ENCODE results near the gene DNAJB14. TPM values are rescaled to one million over a fixed set of nuclear protein-coding genes. Genes with fewer than 3 reads are reported as not detected.

DNAJB14 gene
- total and polyA plus RNA-seq, 2 of the 13 experiments (the other 11 are each of a cell fraction or from before 2014, with no cell fraction given), result 9.1 to 38.1 TPM

DNA sequence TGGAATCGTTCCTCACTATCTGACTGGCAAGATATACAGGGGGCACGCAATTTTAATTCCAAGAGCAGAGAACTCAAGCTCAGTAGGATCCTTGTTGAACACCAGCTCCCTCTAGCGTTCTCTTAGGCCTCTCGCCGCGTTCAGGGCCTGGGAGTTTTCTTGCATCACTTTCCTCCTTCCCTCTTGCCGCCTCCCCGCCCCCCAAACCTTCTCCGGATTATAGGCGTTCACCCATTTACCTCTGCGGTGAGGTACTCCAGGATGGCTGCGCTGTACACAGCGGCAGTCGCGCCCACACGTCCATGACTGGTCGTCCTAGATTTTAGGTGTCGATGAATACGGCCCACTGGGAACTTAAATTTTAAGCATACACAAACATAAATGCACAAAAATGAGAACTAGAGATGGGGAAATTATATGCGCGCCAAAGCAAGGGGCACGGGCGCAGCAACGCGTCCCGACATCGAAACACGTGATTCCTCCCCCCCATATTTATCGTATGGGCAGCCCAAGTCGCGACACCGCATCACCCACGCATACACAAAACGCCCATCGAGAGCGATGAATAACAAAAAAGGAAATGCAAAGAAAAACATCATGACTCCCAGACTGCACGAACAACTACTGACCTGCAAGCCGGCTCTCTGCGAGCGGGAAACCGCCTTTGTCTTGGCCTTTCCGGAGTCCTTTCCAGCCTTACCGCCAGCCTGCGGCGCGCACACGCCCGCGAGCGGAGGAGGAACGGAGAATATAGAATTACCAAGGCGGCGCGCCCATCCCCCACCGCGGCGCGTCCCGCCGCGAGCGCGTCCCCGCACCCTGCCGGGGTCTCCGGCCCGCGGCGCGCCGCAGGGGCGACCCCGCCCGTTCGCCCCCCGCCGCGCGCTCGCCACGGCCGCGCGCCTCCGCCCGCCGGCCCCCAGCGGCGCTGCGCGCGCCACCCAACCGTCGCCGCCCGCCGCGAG is 2.9 kb upstream of the DNAJB14 start (continued):
- TF ChIP-seq MEIS2 (CRISPR knock-in tag; IDR thresholded peaks at IDR 0.05), result peak; percentile 26; the same call in 1 of the 2 replicates
- TF ChIP-seq ARNT (IDR thresholded peaks at IDR 0.05), result no peak
- TF ChIP-seq U2AF2 (IDR thresholded peaks at IDR 0.05; ENCODE audit: low read depth, low read length), result no peak
- TF ChIP-seq ZBTB20 (CRISPR knock-in tag; IDR thresholded peaks at IDR 0.05; ENCODE audit: borderline replicate concordance, low read depth), result peak; percentile 48; the same call in 1 of the 2 replicates
- no peak for TF ChIP-seq NR1H2 (CRISPR knock-in tag; IDR thresholded peaks at IDR 0.05; ENCODE audit: borderline replicate concordance, low read depth)
- TF ChIP-seq NFE2L1 (CRISPR knock-in tag; IDR thresholded peaks at IDR 0.05; ENCODE audit: borderline replicate concordance), result no peak
- TF ChIP-seq ZNF788 (CRISPR knock-in tag; IDR thresholded peaks at IDR 0.05; ENCODE audit: borderline replicate concordance), result peak; percentile 75; the same call in 1 of the 2 replicates
- no peak for TF ChIP-seq MAFK (conservative IDR thresholded peaks at IDR 0.05 in 1 of 2, IDR thresholded peaks at IDR 0.05 in 1 of 2; ENCODE audit: low read length in 2 of 2)
- TF ChIP-seq, protein P1, sequence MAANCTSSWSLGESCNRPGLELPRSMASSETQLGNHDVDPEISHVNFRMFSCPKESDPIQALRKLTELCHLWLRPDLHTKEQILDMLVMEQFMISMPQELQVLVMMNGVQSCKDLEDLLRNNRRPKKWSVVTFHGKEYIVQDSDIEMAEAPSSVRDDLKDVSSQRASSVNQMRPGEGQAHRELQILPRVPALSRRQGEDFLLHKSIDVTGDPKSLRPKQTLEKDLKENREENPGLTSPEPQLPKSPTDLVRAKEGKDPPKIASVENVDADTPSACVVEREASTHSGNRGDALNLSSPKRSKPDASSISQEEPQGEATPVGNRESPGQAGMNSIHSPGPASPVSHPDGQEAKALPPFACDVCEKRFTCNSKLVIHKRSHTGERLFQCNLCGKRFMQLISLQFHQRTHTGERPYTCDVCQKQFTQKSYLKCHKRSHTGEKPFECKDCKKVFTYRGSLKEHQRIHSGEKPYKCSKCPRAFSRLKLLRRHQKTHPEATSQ (CRISPR knock-in tag; IDR thresholded peaks at IDR 0.05; ENCODE audit: borderline replicate concordance), result no peak
- peak; percentile 72 for TF ChIP-seq YEATS4 (CRISPR knock-in tag; IDR thresholded peaks at IDR 0.05; ENCODE audit: borderline replicate concordance)
- no peak for TF ChIP-seq MAF1 (CRISPR knock-in tag; IDR thresholded peaks at IDR 0.05; ENCODE audit: borderline replicate concordance)
- no peak for TF ChIP-seq ZSCAN9 (CRISPR knock-in tag; IDR thresholded peaks at IDR 0.05; ENCODE audit: borderline replicate concordance)
- TF ChIP-seq FOSL2 (CRISPR knock-in tag; IDR thresholded peaks at IDR 0.05), result no peak; the same call in 1 of the 2 replicates
- TF ChIP-seq, protein P2, sequence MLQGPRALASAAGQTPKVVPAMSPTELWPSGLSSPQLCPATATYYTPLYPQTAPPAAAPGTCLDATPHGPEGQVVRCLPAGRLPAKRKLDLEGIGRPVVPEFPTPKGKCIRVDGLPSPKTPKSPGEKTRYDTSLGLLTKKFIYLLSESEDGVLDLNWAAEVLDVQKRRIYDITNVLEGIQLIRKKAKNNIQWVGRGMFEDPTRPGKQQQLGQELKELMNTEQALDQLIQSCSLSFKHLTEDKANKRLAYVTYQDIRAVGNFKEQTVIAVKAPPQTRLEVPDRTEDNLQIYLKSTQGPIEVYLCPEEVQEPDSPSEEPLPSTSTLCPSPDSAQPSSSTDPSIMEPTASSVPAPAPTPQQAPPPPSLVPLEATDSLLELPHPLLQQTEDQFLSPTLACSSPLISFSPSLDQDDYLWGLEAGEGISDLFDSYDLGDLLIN (CRISPR knock-in tag; IDR thresholded peaks at IDR 0.05; ENCODE audit: borderline replicate concordance), result no peak
- TF ChIP-seq ZBTB7A (CRISPR knock-in tag; IDR thresholded peaks at IDR 0.05), result no peak
- TF ChIP-seq ZMAT3 (CRISPR knock-in tag; conservative IDR thresholded peaks at IDR 0.05), result no peak
- no peak for TF ChIP-seq GATA4 (IDR thresholded peaks at IDR 0.05; ENCODE audit: borderline replicate concordance, low read depth)
- no peak for TF ChIP-seq ZNF577 (CRISPR knock-in tag; IDR thresholded peaks at IDR 0.05; ENCODE audit: borderline replicate concordance, low read depth)
- TF ChIP-seq HNRNPUL1 (IDR thresholded peaks at IDR 0.05; ENCODE audit: low read depth, low read length), result no peak
- no peak for TF ChIP-seq SRSF1 (optimal IDR thresholded peaks at IDR 0.05; ENCODE audit: low read depth, low read length)
- TF ChIP-seq, protein P3, sequence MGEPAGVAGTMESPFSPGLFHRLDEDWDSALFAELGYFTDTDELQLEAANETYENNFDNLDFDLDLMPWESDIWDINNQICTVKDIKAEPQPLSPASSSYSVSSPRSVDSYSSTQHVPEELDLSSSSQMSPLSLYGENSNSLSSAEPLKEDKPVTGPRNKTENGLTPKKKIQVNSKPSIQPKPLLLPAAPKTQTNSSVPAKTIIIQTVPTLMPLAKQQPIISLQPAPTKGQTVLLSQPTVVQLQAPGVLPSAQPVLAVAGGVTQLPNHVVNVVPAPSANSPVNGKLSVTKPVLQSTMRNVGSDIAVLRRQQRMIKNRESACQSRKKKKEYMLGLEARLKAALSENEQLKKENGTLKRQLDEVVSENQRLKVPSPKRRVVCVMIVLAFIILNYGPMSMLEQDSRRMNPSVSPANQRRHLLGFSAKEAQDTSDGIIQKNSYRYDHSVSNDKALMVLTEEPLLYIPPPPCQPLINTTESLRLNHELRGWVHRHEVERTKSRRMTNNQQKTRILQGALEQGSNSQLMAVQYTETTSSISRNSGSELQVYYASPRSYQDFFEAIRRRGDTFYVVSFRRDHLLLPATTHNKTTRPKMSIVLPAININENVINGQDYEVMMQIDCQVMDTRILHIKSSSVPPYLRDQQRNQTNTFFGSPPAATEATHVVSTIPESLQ (CRISPR knock-in tag; conservative IDR thresholded peaks at IDR 0.05), result no peak
- no peak for TF ChIP-seq ZFP1 (CRISPR knock-in tag; IDR thresholded peaks at IDR 0.05)
- no peak for TF ChIP-seq SALL2 (CRISPR knock-in tag; IDR thresholded peaks at IDR 0.05)
- no peak for TF ChIP-seq NKX3-1 (CRISPR knock-in tag; IDR thresholded peaks at IDR 0.05)
- peak; percentile 79 for TF ChIP-seq ZFX (CRISPR knock-in tag; IDR thresholded peaks at IDR 0.05; ENCODE audit: low read depth)

Measured in HepG2 (cell line).